Measurements from ENCODE around the gene SLC22A15.

The SLC22A15 gene

DNA sequence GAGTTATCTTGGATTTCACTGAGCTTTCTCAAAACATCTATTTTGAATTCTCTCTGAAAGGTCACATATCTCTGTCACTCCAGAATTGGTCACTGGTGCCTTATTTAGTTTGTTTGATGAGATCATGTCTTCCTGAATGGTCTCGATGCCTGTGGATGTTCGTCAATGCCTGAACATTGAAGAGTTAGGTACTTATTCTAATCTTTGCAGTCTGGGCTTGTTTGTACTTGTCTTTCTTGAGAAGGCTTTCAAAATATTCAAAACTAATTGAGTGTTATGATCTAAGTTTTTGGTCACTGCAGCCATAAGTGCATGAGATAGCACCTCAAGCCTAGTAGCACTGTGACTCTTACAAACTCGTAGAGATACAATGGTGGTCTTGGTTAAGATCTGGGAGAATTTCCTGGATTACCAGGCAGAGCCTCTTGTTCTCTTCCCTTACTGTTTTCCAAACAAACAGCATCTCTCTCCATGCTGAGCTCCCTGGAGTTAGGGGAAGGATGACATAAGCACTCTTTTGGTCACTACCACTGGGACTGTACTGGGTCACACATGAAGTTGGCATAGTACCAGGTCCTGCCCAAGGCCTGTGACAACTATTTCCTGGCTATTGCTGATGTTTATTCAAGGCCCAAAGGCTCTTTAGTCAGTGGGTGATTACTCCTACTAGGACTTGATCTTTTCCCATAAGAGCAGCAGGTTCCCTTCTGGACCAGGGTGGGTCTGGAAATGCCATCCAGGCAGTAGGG, 25.6 kb downstream of the SLC22A15 start:
- Histone ChIP-seq H3K36me3 (peaks cover 11 to 17% (median 16%) of the 10 kb centered on the region in 3 donors), H3K4me1 (peaks cover 0 to 21% (median 14%) of the 10 kb centered on the region in 4 donors), H3K9me3 (peaks cover 3 to 27% (median 7%) of the 10 kb centered on the region in 3 donors), H3K27me3 (no peaks in the 10 kb centered on the region), H3K4me3 (no peak overlapping the region), H3K27ac (peak overlapping the region; percentile 13 to 49)
- intact Hi-C loops (cut with DNase I; ENCODE audit: low total_unique reads) = no loop called here
- DNase-seq = no peak
- TF ChIP-seq, protein P1, sequence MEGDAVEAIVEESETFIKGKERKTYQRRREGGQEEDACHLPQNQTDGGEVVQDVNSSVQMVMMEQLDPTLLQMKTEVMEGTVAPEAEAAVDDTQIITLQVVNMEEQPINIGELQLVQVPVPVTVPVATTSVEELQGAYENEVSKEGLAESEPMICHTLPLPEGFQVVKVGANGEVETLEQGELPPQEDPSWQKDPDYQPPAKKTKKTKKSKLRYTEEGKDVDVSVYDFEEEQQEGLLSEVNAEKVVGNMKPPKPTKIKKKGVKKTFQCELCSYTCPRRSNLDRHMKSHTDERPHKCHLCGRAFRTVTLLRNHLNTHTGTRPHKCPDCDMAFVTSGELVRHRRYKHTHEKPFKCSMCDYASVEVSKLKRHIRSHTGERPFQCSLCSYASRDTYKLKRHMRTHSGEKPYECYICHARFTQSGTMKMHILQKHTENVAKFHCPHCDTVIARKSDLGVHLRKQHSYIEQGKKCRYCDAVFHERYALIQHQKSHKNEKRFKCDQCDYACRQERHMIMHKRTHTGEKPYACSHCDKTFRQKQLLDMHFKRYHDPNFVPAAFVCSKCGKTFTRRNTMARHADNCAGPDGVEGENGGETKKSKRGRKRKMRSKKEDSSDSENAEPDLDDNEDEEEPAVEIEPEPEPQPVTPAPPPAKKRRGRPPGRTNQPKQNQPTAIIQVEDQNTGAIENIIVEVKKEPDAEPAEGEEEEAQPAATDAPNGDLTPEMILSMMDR (IDR thresholded peaks at IDR 0.05) = no peak

DNA sequence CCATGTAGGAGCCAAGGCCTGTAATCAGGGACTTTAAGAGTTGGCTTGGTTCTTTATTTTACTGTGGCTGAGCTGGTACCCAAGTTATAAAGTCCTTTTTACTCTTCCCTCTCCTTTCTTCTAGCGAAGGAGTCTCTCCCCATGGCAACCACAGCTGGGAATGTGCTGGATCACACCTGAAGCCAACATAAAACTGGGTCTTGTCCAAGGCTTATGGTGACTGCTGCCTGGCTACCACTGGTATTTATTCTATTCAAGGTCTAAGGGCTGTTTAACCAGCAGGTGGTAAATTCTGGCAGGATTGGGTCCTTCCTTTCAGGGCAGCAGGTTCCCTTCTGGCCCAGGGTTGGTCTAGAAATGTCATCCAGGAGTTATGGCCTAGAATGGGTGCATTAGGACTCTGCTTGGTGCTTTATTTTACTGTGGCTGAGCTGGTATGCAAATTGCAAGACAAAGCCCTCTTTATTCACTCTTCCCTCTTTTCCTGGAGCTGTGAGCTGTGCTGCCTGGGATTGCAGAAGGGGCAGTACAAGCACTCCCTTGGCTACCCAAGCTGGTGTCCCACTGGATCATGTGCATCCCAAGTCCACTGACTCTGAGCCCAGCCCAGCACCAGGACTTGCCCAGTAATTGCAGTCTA, 26.6 kb downstream of the SLC22A15 start:
- TF ChIP-seq, protein P1 (IDR thresholded peaks at IDR 0.05) = no peak
- peaks cover 0 to 17% (median 3%) of the 10 kb centered on the region in 3 donors for H3K9me3 ChIP-seq
- intact Hi-C loops (cut with DNase I; ENCODE audit: low total_unique reads) = no loop called here
- H3K4me3 ChIP-seq = no peak overlapping the region
- no peaks in the 10 kb centered on the region for H3K27me3 ChIP-seq
- peaks cover 0 to 21% (median 14%) of the 10 kb centered on the region in 4 donors for H3K4me1 ChIP-seq
- H3K36me3 ChIP-seq = peaks cover 7 to 15% (median 11%) of the 10 kb centered on the region in 3 donors
- peak overlapping the region; percentile 13 to 49 for H3K27ac ChIP-seq
- DNase-seq = no peak

DNA sequence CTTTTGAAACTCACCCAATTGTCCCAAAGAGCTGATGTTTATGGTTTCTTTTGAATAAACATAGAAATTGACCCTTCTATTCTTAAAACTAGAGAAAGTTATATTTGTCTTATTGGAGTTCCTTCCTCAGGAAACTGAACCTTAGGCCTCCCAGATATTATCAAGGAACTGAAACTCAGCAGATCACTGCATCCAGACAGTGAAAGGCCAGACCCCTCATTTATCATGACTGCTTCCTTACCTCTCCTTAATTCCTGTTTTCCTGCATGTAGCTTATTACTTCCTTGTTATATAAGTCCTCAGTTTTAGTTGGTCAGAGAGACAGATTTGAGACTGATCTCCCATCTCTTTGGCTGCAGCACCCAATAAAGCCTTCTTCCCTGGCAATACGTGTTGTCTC, 27.5 kb downstream of the SLC22A15 start:
- TF ChIP-seq, protein P1 (IDR thresholded peaks at IDR 0.05) = no peak
- no peak overlapping the region for H3K27ac ChIP-seq
- H3K4me3 ChIP-seq = no peak overlapping the region
- H3K4me1 ChIP-seq = peaks cover 0 to 21% (median 14%) of the 10 kb centered on the region in 4 donors
- H3K36me3 ChIP-seq = peaks cover 0 to 14% (median 11%) of the 10 kb centered on the region in 3 donors
- peaks cover 0 to 8% (median 0%) of the 10 kb centered on the region in 3 donors for H3K9me3 ChIP-seq
- no peaks in the 10 kb centered on the region for H3K27me3 ChIP-seq
- intact Hi-C loops (cut with DNase I; ENCODE audit: low total_unique reads) = no loop called here
- no peak for DNase-seq

DNA sequence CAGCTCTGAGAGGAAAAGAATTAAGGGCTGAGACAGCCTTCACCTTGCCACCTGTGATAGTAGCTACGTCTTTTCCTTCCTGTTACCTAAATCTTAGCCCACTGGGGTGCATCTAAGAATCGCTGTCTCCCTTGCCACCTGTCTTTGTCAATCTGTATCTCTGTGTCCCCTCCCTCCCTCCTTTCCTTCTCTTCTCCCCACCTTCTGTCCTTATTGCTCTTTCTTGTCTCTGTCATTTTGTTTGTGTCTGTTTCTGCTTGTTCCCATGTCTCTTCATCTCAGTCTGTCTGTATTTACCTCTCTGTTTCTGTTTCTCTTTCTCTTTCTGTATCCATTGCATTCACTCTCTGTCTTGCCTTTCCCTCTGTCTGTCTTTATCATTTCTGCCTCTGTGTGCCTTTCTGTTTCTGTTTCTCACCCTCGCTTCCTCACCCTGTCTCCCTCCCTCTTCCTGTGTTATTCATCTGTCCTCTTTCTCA, 30.2 kb downstream of the SLC22A15 start:
- H3K27ac ChIP-seq = no peak overlapping the region
- H3K36me3 ChIP-seq = peaks cover 0 to 4% (median 3%) of the 10 kb centered on the region in 3 donors
- intact Hi-C loops (cut with DNase I; ENCODE audit: low total_unique reads) = no loop called here
- H3K4me3 ChIP-seq = no peak overlapping the region
- H3K4me1 ChIP-seq = peaks cover 0 to 21% (median 14%) of the 10 kb centered on the region in 4 donors
- TF ChIP-seq, protein P1 (IDR thresholded peaks at IDR 0.05) = no peak
- H3K9me3 ChIP-seq = no peaks in the 10 kb centered on the region
- DNase-seq = no peak
- no peaks in the 10 kb centered on the region for H3K27me3 ChIP-seq

DNA sequence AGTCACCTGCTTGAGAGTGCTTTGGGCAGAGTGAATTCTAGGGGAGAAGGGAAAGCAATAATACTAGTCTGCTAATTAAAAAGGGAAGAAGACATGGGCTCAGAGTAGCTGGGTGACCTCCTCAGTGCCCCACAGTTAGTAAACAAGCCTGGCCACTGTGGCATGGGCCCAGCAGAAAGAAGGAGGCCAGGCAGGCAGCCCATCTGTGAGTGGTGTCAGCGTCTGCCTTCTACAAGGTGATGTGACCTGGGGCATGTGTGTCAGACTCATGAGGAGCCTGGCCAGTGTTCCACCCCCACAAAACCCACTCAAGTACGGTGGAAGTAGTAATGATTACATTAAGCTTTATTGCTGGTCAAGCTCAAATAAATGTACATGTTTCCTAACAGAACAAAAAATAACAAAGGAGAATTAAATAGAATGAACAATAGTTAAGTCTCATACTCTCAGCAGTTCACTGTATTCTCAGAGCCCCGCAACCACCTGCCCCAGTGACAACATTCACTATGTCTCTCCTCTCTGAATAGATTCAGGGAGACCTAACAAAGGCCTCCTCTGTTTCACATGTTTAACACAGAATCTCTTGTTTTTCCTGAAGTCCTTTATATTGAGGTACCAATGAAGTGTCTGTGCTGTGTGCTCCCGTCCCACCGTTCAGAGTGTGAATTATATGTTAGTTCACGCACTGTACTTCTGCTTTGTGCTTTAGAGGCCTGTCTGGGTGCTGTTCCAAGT, 32.5 kb downstream of the SLC22A15 start:
- TF ChIP-seq, protein P1 (IDR thresholded peaks at IDR 0.05) = no peak
- no peak overlapping the region for H3K4me3 ChIP-seq
- H3K36me3 ChIP-seq = peaks cover 0 to 4% (median 3%) of the 10 kb centered on the region in 3 donors
- DNase-seq = no peak
- no peaks in the 10 kb centered on the region for H3K9me3 ChIP-seq
- H3K27me3 ChIP-seq = no peaks in the 10 kb centered on the region
- intact Hi-C loops (cut with DNase I; ENCODE audit: low total_unique reads) = no loop called here
- peaks cover 0 to under 1% (median 0%) of the 10 kb centered on the region in 4 donors for H3K4me1 ChIP-seq
- H3K27ac ChIP-seq = no peak overlapping the region
